ENCODE measurements around the gene UTP18.

The UTP18 gene

GRCh38 chr17:51335883-51336822 lies 75.8 kb downstream of the UTP18 start:
- no peak for DNase-seq

GRCh38 chr17:51341457-51341856 lies 81.1 kb downstream of the UTP18 start:
- no peak for DNase-seq

GRCh38 chr17:51342257-51342656 lies 81.9 kb downstream of the UTP18 start:
- DNase-seq, result no peak

- no peak for DNase-seq
Observed at GRCh38 chr17:51344532-51344931, 84.2 kb downstream of the UTP18 start.

- no peak for DNase-seq
Observed at GRCh38 chr17:51346218-51346982, 86.1 kb downstream of the UTP18 start.

All from GOT3 (cell line).